Aorta (tissue), 5 donors: ENCODE data around the gene PEAK1. TPM values are rescaled to one million over a fixed set of nuclear protein-coding genes. Genes with fewer than 3 reads are reported as not detected.

Experiments used
- ATAC-seq: fragments of 200-7000 bp; cut with Tn5 transposase; one replicate; pipeline ENCODE4 v1.9.1; 2022; ENCODE audit warnings: moderate library complexity; ENCODE audit not compliant: low FRiP score
- DNase-seq, 2 donors: peaks; one replicate each; pipeline ENCODE4 v3.0.0-alpha.2; 2020
- H3K27ac ChIP-seq, 2 donors: one replicate each; pipeline ENCODE4 v1.5.1; 2013; ENCODE audit warnings: low read length in 2 of 2, mild to moderate bottlenecking in 2 of 2, moderate library complexity in 2 of 2, control low read depth in 1 of 2, inconsistent platforms in 1 of 2, low read depth in 1 of 2
- H3K27me3 ChIP-seq, 2 donors: one replicate each; pipeline ENCODE4 v1.6.1; 2013; ENCODE audit warnings: control low read depth in 1 of 2, low read length in 1 of 2, mild to moderate bottlenecking in 1 of 2, moderate library complexity in 1 of 2; ENCODE audit not compliant: insufficient read depth in 2 of 2, control insufficient read depth in 1 of 2
- H3K36me3 ChIP-seq, 2 donors: one replicate each; pipeline ENCODE4 v1.6.1; 2013; ENCODE audit warnings: control low read depth in 1 of 2, low read length in 1 of 2, mild to moderate bottlenecking in 1 of 2; ENCODE audit not compliant: insufficient read depth in 2 of 2, control insufficient read depth in 1 of 2
- H3K4me1 ChIP-seq, 2 donors: one replicate each; pipeline ENCODE4 v1.6.1; 2013; ENCODE audit warnings: low read length in 2 of 2, control low read depth in 1 of 2, mild to moderate bottlenecking in 1 of 2, moderate library complexity in 1 of 2; ENCODE audit not compliant: insufficient read depth in 2 of 2, control insufficient read depth in 1 of 2
- H3K4me3 ChIP-seq, 2 donors: one replicate each; pipeline ENCODE4 v1.5.1; 2013; ENCODE audit warnings: low read length in 2 of 2, control low read depth in 1 of 2, mild to moderate bottlenecking in 1 of 2
- H3K9me3 ChIP-seq: one replicate; pipeline ENCODE4 v1.6.1; 2013; ENCODE audit warnings: mild to moderate bottlenecking, low read length; ENCODE audit not compliant: control insufficient read depth
- WGBS, 2 donors: extraction: QIAGEN DNeasy Blood & Tissue Kit; methylation state at CpG; one replicate each; pipeline ENCODE4 v1.1.7; 2013; 5-methylcytosine and 5-hydroxymethylcytosine counted together
- intact Hi-C, 2 donors: fragments of 100-400 bp; cut with DNase I; formaldehyde crosslinking; loops; one replicate each; pipeline versions ENCODE4 v1.14.2 to v1.15.0; 2022
- polyA plus RNA-seq, 2 donors: library from polyadenylated mRNA; stranded (reverse); fragments of 200-250 nt; gene quantifications; one replicate each; pipeline ENCODE4 v1.2.3, GENCODE V29; 2013
- total RNA-seq, 2 donors: library from RNA; stranded (reverse); fragmentation: NEBNext Ultra II Directional; extraction: Animal tissue kit (Norgen Biotek cat#: 25700); gene quantifications; one replicate each; pipeline ENCODE4 v1.2.1, GENCODE V29; 2021
- donor health status: healthy with polysubstance abuse.
- donor health status: Bipolar disorder and iron deficiency.
- donor health status: DM: no; HTN: no; CAD: no.
- donor health status: DM: no; HTN: no; CAD: no.
- donor health status: DM: yes; HTN: yes; CAD: no.

The PEAK1 gene
- total and polyA plus RNA-seq, 4 donors = 8.0 to 105 (median 53.4) TPM

DNA sequence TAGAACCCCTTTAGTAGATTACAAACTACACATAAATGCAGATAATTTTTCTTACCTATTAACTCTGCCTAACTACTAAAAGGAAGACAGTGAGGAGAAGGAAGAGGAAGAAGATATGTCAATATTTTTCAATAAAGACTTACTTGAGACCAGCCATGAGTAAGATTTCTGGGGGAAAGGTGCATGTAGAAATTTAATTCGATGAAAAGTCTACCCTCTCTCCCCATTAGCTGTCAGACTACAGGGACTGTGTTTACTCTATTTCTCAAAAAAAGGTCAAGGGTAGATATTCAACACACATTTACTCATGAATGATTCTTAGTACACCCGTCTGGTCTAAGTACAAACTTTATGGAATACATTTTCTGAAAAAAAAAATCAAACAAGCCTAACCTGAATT lies 355.8 kb downstream of the PEAK1 start:
- intact Hi-C loops = no loop called here
- ATAC-seq (no peak), DNase-seq (no peak)
- no peak overlapping the region for H3K27ac ChIP-seq
- H3K4me3 ChIP-seq = no peak overlapping the region
- WGBS, 2 donors = 83 to 89% methylated on average over 2 of the region's 2 CpGs
- no peaks in the 10 kb centered on the region for H3K27me3 ChIP-seq
- peaks cover 3 to 10% of the 10 kb centered on the region in 2 donors for H3K4me1 ChIP-seq
- no peaks in the 10 kb centered on the region for H3K36me3 ChIP-seq
- H3K9me3 ChIP-seq = no peaks in the 10 kb centered on the region

DNA sequence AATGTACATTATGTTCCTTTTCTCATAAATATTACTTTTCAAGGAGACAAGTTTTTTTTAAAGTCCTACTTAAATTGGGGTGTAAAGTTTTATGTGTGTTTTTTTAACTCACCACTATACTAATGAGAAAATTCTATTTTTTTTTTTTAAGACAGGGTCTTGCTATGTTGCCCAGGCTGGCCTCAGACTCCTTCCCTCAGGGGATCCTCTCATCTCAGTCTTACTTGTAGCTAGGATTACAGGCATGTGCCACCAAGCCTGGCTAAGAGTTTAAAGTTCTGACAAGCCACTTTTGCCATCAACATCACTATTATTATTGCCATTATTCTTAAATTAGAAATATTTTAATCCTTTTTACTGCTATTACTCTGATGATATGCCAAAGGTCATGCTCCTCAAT lies 356.7 kb downstream of the PEAK1 start:
- Histone ChIP-seq H3K36me3 (no peaks in the 10 kb centered on the region), H3K4me1 (peaks cover 3 to 10% of the 10 kb centered on the region in 2 donors), H3K9me3 (no peaks in the 10 kb centered on the region), H3K27ac (no peak overlapping the region), H3K4me3 (no peak overlapping the region), H3K27me3 (no peaks in the 10 kb centered on the region)
- DNase-seq (no peak), ATAC-seq (no peak)
- intact Hi-C loops = no loop called here

DNA sequence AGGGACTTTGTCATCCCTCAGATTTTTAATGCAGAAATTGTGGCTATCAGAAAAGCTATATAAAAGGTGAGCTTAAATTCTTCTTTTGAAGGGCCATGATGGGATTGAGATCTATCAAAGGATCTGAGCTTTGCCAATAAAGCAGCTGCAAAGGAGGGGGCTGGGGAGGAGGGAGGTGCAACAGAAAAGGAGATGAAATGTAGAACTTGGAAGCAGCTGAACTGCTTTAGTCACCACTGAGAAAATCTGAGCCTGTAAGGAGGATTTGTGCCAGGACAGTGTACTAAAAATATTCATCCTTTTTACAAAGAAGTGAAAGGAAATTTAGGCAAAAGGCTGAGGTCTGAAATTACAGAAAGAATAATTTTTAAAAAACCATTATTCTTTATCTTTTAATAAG lies 359.4 kb downstream of the PEAK1 start:
- Histone ChIP-seq H3K4me3 (no peak overlapping the region), H3K36me3 (no peaks in the 10 kb centered on the region), H3K9me3 (no peaks in the 10 kb centered on the region), H3K27me3 (no peaks in the 10 kb centered on the region), H3K27ac (no peak overlapping the region), H3K4me1 (peaks cover 5% of the 10 kb centered on the region in 2 donors)
- no peak for DNase-seq
- intact Hi-C loops = no loop called here
- ATAC-seq = peak; percentile 81

DNA sequence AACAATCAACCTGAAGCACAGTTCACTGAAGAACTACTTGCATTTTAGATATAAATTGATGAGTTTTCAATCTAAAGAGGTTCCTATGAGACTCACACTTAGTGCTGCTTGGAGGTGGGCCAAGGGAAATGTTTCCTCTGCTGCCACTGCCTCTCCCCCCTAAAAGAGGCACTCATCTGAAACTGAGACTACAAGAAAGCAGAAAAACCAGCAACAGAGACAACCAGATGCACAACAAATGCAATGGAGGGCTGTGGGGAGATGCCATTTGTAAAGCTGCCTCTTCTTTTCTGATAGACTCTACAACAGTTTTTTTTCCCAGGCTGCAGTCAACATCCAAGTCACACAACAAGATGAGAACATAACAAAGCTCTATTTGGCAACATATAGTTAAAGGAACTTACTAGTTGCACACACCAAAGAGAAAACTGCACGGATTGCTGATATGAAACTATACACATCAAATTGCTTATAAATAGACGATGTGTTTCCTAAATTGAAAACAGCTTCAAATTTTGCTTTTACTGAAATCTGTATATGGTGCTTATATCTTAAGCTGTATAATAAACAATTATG lies 360.0 kb downstream of the PEAK1 start:
- DNase-seq = no peak
- Histone ChIP-seq H3K9me3 (no peaks in the 10 kb centered on the region), H3K4me1 (peaks cover 5% of the 10 kb centered on the region in 2 donors), H3K4me3 (no peak overlapping the region), H3K27ac (no peak overlapping the region), H3K36me3 (no peaks in the 10 kb centered on the region), H3K27me3 (no peaks in the 10 kb centered on the region)
- 13% methylated on average over 2 of the region's 2 CpGs for WGBS, 2 donors
- intact Hi-C loops = no loop called here
- ATAC-seq = no peak

DNA sequence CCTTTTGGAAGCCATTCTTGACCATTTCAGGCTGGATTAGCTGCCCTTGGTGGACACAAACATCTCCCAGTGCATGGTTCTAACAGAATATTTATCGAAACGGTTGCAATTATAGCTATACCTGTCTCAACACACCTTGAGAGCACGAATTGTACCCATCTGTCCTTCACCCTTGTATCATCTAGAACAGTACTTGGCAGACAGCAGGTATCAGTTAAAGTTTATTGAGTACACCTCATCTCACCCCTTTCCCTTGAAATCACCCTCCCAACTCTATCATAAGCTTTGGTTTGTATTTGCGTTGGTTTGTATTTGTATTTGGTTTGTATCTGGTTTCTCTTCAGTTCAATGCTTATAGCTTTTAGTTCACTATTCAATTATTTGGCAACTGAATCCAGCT lies 361.4 kb downstream of the PEAK1 start:
- H3K27ac ChIP-seq = no peak overlapping the region
- H3K4me3 ChIP-seq = no peak overlapping the region
- WGBS, 2 donors = 91 to 95% methylated on average over 4 of the region's 4 CpGs
- no peaks in the 10 kb centered on the region for H3K27me3 ChIP-seq
- no peaks in the 10 kb centered on the region for H3K36me3 ChIP-seq
- ATAC-seq = no peak
- peaks cover 5% of the 10 kb centered on the region in 2 donors for H3K4me1 ChIP-seq
- no peak for DNase-seq
- no peaks in the 10 kb centered on the region for H3K9me3 ChIP-seq
- intact Hi-C loops = no loop called here

DNA sequence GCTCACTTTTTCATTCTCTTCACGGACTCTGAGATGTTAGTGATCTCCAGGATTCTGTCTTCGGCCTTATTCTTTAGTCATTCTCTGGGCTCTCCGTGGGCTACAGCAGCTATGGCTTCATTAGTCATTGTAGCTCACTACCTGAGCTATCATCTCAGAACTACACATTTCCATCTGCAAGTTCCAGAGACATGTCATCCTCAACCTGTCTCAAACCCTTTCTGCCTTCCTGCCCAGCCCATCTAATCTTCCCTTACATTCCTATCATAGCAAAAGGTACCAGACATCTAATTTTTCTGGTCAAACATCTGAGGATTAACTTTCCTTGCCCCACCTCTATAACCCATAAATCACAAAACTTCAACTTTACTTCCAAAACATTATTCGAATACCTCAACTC lies 362.2 kb downstream of the PEAK1 start:
- ATAC-seq (no peak), DNase-seq (no peak)
- Histone ChIP-seq H3K27ac (no peak overlapping the region), H3K9me3 (no peaks in the 10 kb centered on the region), H3K4me1 (peaks cover 5% of the 10 kb centered on the region in 2 donors), H3K36me3 (no peaks in the 10 kb centered on the region), H3K4me3 (no peak overlapping the region), H3K27me3 (no peaks in the 10 kb centered on the region)
- intact Hi-C loops = no loop called here
- WGBS, 2 donors = 91 to 95% methylated on average over 4 of the region's 4 CpGs

DNA sequence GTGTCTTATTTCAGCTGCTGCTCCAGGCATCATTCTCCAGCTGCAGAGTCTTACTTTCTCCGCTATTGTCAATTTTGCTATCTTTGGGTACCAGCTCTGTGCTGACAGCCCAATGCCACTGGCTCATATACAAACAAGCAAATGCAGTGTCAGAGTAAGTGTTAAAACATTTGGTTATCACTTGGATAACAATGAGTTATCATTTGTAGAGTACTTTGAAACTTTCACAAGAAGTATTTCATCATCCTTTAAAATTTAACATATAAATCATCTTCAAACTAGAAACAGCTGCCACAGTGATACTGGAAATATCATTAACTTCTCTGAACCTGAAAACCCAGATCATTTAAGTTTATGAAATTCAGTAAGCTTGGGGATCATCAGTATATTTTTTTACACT lies 362.8 kb downstream of the PEAK1 start:
- H3K4me1 ChIP-seq = peaks cover 5% of the 10 kb centered on the region in 2 donors
- H3K36me3 ChIP-seq = no peaks in the 10 kb centered on the region
- no peaks in the 10 kb centered on the region for H3K9me3 ChIP-seq
- WGBS, 2 donors = 99 to 100% methylated on average over 1 of the region's 1 CpG
- no peak for ATAC-seq
- H3K27ac ChIP-seq = no peak overlapping the region
- DNase-seq = no peak
- H3K27me3 ChIP-seq = no peaks in the 10 kb centered on the region
- intact Hi-C loops = no loop called here
- H3K4me3 ChIP-seq = no peak overlapping the region

DNA sequence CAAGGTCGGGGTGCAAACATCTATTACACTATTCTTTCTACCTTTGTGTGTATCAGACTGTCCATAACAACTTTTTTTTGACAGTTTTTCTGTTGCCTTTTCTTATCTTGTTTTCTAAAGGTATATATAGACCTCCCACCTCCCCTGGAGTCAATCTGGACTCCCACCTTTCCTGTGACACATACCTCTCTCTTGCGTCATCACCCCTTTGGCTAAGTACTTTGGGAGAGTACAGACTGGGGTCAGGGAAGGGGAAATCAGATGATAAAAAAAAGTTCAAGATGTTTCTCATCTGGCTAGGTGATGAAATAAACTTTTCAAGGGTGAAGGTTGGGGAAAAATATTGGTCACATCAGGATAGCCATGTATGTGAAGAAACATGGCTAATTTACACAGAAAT lies 366.2 kb downstream of the PEAK1 start:
- Histone ChIP-seq H3K27me3 (no peaks in the 10 kb centered on the region), H3K4me3 (no peak overlapping the region), H3K27ac (no peak overlapping the region), H3K4me1 (peaks cover 0 to 3% of the 10 kb centered on the region in 2 donors), H3K36me3 (no peaks in the 10 kb centered on the region), H3K9me3 (no peaks in the 10 kb centered on the region)
- DNase-seq (no peak), ATAC-seq (no peak)
- WGBS, 2 donors = 93 to 96% methylated on average over 2 of the region's 2 CpGs
- intact Hi-C loops = no loop called here

DNA sequence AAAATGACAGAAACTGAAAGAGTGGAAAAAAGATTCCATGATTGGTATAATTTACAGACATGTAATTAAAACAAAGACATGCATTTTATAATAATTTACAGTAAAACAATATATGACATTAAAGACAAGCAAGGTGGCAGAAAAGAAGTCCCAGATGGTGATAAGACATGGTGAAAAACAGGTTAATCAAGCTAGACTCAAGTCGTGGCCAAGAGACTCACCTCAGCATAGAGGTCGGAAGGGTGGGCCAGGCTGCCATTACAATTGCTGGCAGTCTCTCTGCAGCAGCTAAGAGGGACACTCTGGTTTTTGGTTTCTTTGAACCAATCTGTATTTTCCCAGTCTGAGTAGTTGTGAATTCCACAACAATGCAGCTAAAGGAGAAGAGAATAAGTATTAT lies 367.3 kb downstream of the PEAK1 start:
- intact Hi-C loops = no loop called here
- 56 to 63% methylated on average over 2 of the region's 2 CpGs for WGBS, 2 donors

More for the DNA sequence above, 367.3 kb downstream of the PEAK1 start:
- DNase-seq (no peak), ATAC-seq (no peak)
- Histone ChIP-seq H3K36me3 (no peaks in the 10 kb centered on the region), H3K27ac (no peak overlapping the region), H3K4me3 (no peak overlapping the region), H3K9me3 (no peaks in the 10 kb centered on the region), H3K4me1 (peaks cover 0 to 3% of the 10 kb centered on the region in 2 donors), H3K27me3 (no peaks in the 10 kb centered on the region)
